Measurements from ENCODE around the gene SNX17. TPM values are rescaled to one million over a fixed set of nuclear protein-coding genes. Genes with fewer than 3 reads are reported as not detected.

The SNX17 gene
- total RNA-seq, 1 experiment from 2014 or later = 90.5 TPM

DNA sequence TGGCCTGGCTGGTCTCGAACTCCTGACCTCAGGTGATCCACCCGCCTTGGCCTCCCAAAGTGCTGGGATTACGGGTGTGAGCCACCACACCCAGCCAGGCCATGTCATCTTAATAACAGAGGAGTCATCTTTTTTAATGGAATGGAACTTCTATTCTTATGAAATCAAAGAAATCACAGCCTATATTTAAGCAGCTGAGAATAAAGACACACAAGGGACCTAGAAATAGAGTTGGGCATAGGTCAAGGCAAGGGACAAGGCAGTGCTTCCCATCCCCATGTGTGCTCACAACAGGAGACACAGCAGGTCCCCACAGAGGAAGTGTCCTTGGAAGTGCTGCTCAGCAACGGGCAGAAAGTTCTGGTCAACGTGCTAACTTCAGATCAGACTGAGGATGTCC, 3.2 kb downstream of the SNX17 start:
- Histone ChIP-seq H3K79me2 (ENCODE audit: insufficient read depth, low read length) (peaks cover 45% of the 10 kb centered on the region), H3K9me3 (ENCODE audit: control insufficient read depth in 1 of 2, insufficient read depth in 1 of 2, low read depth in 1 of 2, low read length in 2 of 2) (no peaks in the 10 kb centered on the region), H2AFZ (ENCODE audit: low read depth, low read length, poor library complexity, severe bottlenecking) (no peak overlapping the region), H3K9ac (ENCODE audit: low read length) (no peak overlapping the region), H3K4me2 (ENCODE audit: low read length) (no peak overlapping the region), H3K27ac (ENCODE audit: low read depth, low read length) (no peak overlapping the region), H3K4me3 (replicated peaks in 1 of 2; ENCODE audit: low read depth in 1 of 2, low read length in 2 of 2) (no peak overlapping the region), H3K36me3 (ENCODE audit: control insufficient read depth in 1 of 2, insufficient read depth in 2 of 2, low read length in 2 of 2) (peaks cover 19 to 46% of the 10 kb centered on the region in 2 experiments; a peak in 3 of 4 replicates), H3K4me1 (ENCODE audit: control insufficient read depth in 1 of 2, insufficient read depth in 2 of 2, low read length in 2 of 2) (peaks cover 10 to 28% of the 10 kb centered on the region in 2 experiments; a peak in 3 of 4 replicates), H3K9me2 (ENCODE audit: insufficient read depth) (no peaks in the 10 kb centered on the region), H3K27me3 (ENCODE audit: insufficient read depth, low read length) (no peaks in the 10 kb centered on the region), H4K20me1 (ENCODE audit: insufficient read depth) (no peaks in the 10 kb centered on the region)
- BruUV-seq (replicated peaks) = no TSS peak
- DNase-seq (ENCODE audit: low read depth, low spot score) (no peak), ATAC-seq (no peak)
- ChIA-PET RAD21 (ENCODE audit: low non-redundant PET in 1 of 2, low total read pairs in 2 of 2, uncharacterized antibody in 2 of 2, unreplicated experiment in 2 of 2) (no interaction called here), POLR2A (no interaction called here), CTCF (no interaction called here)
- TF ChIP-seq YY1 (IDR thresholded peaks at IDR 0.05; ENCODE audit: extremely low read depth, insufficient replicate concordance, low read depth, low read length) (no peak), REST (IDR thresholded peaks at IDR 0.05; ENCODE audit: low read depth) (no peak), CTCF (IDR thresholded peaks at IDR 0.05 in 2 of 3, conservative IDR thresholded peaks at IDR 0.05 in 1 of 3; ENCODE audit: borderline replicate concordance in 1 of 3, insufficient read depth in 1 of 3, low read depth in 2 of 3, low read length in 2 of 3) (no peak), POLR2AphosphoS5 (IDR thresholded peaks at IDR 0.05; ENCODE audit: low read depth, low read length) (no peak), JUND (IDR thresholded peaks at IDR 0.05) (no peak), SIN3A (IDR thresholded peaks at IDR 0.05; ENCODE audit: low read depth) (no peak), SRF (IDR thresholded peaks at IDR 0.05; ENCODE audit: low read depth) (no peak), TCF7L2 (IDR thresholded peaks at IDR 0.05; ENCODE audit: borderline replicate concordance, extremely low read depth, insufficient read depth, insufficient read length) (no peak), FOSL1 (IDR thresholded peaks at IDR 0.05; ENCODE audit: low read depth) (no peak), ZFX (IDR thresholded peaks at IDR 0.05) (no peak), SP1 (IDR thresholded peaks at IDR 0.05; ENCODE audit: low read depth) (no peak), EZH2phosphoT487 (IDR thresholded peaks at IDR 0.05; ENCODE audit: borderline replicate concordance) (no peak)
- intact Hi-C loops (cut with micrococcal nuclease) = loop anchor here (5.0 kb wide), 1 partner anchor 51 kb away; the partner anchor contains the start of gene MPV17
